Measurements from ENCODE around the gene HS6ST1. TPM values are rescaled to one million over a fixed set of nuclear protein-coding genes. Genes with fewer than 3 reads are reported as not detected.

Gene HS6ST1
- total RNA-seq, 1 donor from 2014 or later, result 23.3 TPM

GRCh38 chr2:128345436-128346165 is 26.9 kb upstream of the HS6ST1 start:
- peaks cover 5% of the 10 kb centered on the region for H3K4me1 Mint-ChIP-seq (ENCODE audit: unreplicated experiment)
- H3K27me3 Mint-ChIP-seq (ENCODE audit: unreplicated experiment), result peaks cover 4% of the 10 kb centered on the region
- H3K36me3 Mint-ChIP-seq (ENCODE audit: low read depth, unreplicated experiment), result peaks cover 3% of the 10 kb centered on the region
- no peak for TF ChIP-seq CTCF (IDR thresholded peaks at IDR 0.05; ENCODE audit: unreplicated experiment)
- no peak for DNase-seq (ENCODE audit: low spot score)
- no peak overlapping the region for H3K27ac Mint-ChIP-seq (ENCODE audit: unreplicated experiment)
- no peak overlapping the region for H3K4me3 Mint-ChIP-seq (ENCODE audit: unreplicated experiment)
- H3K9me3 Mint-ChIP-seq (ENCODE audit: unreplicated experiment), result no peaks in the 10 kb centered on the region

- no peak overlapping the region for H3K4me3 Mint-ChIP-seq (ENCODE audit: unreplicated experiment)
- H3K4me1 Mint-ChIP-seq (ENCODE audit: unreplicated experiment), result peaks cover 5% of the 10 kb centered on the region
- no peaks in the 10 kb centered on the region for H3K9me3 Mint-ChIP-seq (ENCODE audit: unreplicated experiment)
- DNase-seq (ENCODE audit: low spot score), result no peak
- no peak for TF ChIP-seq CTCF (IDR thresholded peaks at IDR 0.05; ENCODE audit: unreplicated experiment)
- H3K27ac Mint-ChIP-seq (ENCODE audit: unreplicated experiment), result no peak overlapping the region
- peaks cover 8% of the 10 kb centered on the region for H3K36me3 Mint-ChIP-seq (ENCODE audit: low read depth, unreplicated experiment)
- H3K27me3 Mint-ChIP-seq (ENCODE audit: unreplicated experiment), result peaks cover 6% of the 10 kb centered on the region
Observed at GRCh38 chr2:128344101-128344500, 25.4 kb upstream of the HS6ST1 start.

- peaks cover 5% of the 10 kb centered on the region for H3K4me1 Mint-ChIP-seq (ENCODE audit: unreplicated experiment)
- peaks cover 8% of the 10 kb centered on the region for H3K36me3 Mint-ChIP-seq (ENCODE audit: low read depth, unreplicated experiment)
- no peak overlapping the region for H3K27ac Mint-ChIP-seq (ENCODE audit: unreplicated experiment)
- DNase-seq (ENCODE audit: low spot score), result no peak
- no peak overlapping the region for H3K4me3 Mint-ChIP-seq (ENCODE audit: unreplicated experiment)
- no peak for TF ChIP-seq CTCF (IDR thresholded peaks at IDR 0.05; ENCODE audit: unreplicated experiment)
- peaks cover 6% of the 10 kb centered on the region for H3K27me3 Mint-ChIP-seq (ENCODE audit: unreplicated experiment)
- H3K9me3 Mint-ChIP-seq (ENCODE audit: unreplicated experiment), result no peaks in the 10 kb centered on the region
Observed at GRCh38 chr2:128343459-128343858, 24.8 kb upstream of the HS6ST1 start.

- H3K4me1 Mint-ChIP-seq (ENCODE audit: unreplicated experiment), result peaks cover 2% of the 10 kb centered on the region
- peaks cover 8% of the 10 kb centered on the region for H3K36me3 Mint-ChIP-seq (ENCODE audit: low read depth, unreplicated experiment)
- TF ChIP-seq CTCF (IDR thresholded peaks at IDR 0.05; ENCODE audit: unreplicated experiment), result no peak
- no peak overlapping the region for H3K27ac Mint-ChIP-seq (ENCODE audit: unreplicated experiment)
- H3K27me3 Mint-ChIP-seq (ENCODE audit: unreplicated experiment), result peaks cover 2% of the 10 kb centered on the region
- no peak overlapping the region for H3K4me3 Mint-ChIP-seq (ENCODE audit: unreplicated experiment)
- no peaks in the 10 kb centered on the region for H3K9me3 Mint-ChIP-seq (ENCODE audit: unreplicated experiment)
- no peak for DNase-seq (ENCODE audit: low spot score)
Observed at GRCh38 chr2:128342550-128342949, 23.9 kb upstream of the HS6ST1 start.

GRCh38 chr2:128341621-128342020 is 23.0 kb upstream of the HS6ST1 start:
- H3K9me3 Mint-ChIP-seq (ENCODE audit: unreplicated experiment), result no peaks in the 10 kb centered on the region
- peaks cover 8% of the 10 kb centered on the region for H3K36me3 Mint-ChIP-seq (ENCODE audit: low read depth, unreplicated experiment)
- TF ChIP-seq CTCF (IDR thresholded peaks at IDR 0.05; ENCODE audit: unreplicated experiment), result no peak
- no peak overlapping the region for H3K27ac Mint-ChIP-seq (ENCODE audit: unreplicated experiment)
- H3K27me3 Mint-ChIP-seq (ENCODE audit: unreplicated experiment), result peaks cover 2% of the 10 kb centered on the region
- no peaks in the 10 kb centered on the region for H3K4me1 Mint-ChIP-seq (ENCODE audit: unreplicated experiment)
- DNase-seq (ENCODE audit: low spot score), result no peak
- no peak overlapping the region for H3K4me3 Mint-ChIP-seq (ENCODE audit: unreplicated experiment)
